ENCODE measurements around the gene APBA1.

DNA sequence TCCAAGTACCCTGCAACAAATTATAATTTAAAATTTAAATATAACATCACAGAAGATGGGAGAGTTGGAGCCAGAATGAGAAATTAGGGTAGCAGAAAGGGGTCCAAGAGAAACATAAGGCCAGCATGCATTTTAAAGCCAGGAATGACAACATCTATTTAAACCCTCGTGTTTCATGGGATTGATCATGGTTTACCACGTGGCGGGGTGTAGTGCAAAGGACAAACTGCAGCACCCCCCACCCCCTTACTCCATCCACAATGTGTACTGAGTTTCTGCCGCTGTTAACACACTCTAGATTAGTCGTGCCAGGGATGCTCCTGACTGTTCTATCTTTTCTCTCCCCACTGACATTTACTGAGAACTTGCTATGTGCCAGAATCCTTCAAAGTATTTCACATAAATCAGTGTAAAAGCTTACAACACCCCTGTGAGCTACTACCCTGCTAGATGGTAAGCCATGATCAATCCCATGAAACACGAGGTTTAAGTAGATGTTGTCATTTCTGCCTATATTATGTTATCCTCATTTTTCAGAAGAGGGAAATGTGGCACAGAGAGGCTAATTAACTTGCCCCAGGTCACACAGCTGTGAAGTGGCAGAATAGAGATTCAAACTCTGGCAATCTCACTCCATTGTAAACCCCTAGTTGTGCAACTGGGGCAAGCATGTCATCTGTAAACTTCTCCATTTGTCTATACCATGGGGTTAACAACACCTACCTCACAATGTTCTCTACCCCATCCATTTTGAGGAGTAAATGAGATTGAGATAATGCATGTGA is 210.9 kb downstream of the APBA1 start:
- TF ChIP-seq POLR2A (IDR thresholded peaks at IDR 0.05), result no peak
- TF ChIP-seq, protein P1, sequence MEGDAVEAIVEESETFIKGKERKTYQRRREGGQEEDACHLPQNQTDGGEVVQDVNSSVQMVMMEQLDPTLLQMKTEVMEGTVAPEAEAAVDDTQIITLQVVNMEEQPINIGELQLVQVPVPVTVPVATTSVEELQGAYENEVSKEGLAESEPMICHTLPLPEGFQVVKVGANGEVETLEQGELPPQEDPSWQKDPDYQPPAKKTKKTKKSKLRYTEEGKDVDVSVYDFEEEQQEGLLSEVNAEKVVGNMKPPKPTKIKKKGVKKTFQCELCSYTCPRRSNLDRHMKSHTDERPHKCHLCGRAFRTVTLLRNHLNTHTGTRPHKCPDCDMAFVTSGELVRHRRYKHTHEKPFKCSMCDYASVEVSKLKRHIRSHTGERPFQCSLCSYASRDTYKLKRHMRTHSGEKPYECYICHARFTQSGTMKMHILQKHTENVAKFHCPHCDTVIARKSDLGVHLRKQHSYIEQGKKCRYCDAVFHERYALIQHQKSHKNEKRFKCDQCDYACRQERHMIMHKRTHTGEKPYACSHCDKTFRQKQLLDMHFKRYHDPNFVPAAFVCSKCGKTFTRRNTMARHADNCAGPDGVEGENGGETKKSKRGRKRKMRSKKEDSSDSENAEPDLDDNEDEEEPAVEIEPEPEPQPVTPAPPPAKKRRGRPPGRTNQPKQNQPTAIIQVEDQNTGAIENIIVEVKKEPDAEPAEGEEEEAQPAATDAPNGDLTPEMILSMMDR (IDR thresholded peaks at IDR 0.05 in 8 of 11, conservative IDR thresholded peaks at IDR 0.05 in 3 of 11), result no peak

Data from spleen (tissue), 7 donors.